ENCODE data around the gene CDC73. TPM values are rescaled to one million over a fixed set of nuclear protein-coding genes. Genes with fewer than 3 reads are reported as not detected.
A peak's percentile ranks its signal among the peaks of the same experiment; 100 is the strongest.

CDC73 gene
- total RNA-seq, 1 experiment from 2014 or later: 62.5 TPM

DNA sequence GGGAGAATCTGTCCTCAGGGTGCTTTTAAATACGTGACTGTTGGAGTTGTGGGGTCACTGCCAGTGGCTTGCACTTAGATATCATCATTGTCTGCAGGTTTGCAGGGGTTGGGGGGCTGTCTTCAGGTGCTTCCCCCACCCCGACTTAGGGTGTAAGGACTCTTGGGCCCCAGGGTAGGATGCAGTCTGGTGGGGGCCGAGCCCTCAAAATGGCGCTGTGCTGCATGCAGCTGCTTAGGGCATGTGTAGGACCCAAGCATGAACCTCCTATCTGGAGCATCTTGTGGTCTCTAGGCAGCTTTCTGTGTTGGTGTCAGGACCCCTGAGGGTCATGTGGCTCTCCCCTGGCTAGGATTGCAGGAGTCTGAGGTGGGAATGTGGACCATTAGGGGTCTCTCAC lies 120.2 kb downstream of the CDC73 start:
- no peak overlapping the region for H3K18ac ChIP-seq (ENCODE audit: insufficient read length, low read depth, low read length)
- no peaks in the 10 kb centered on the region for H4K20me1 ChIP-seq (ENCODE audit: control insufficient read depth, insufficient read depth, insufficient read length)
- H3K79me1 ChIP-seq (ENCODE audit: insufficient read depth, low read depth, low read length, poor library complexity, severe bottlenecking): no peaks in the 10 kb centered on the region
- H3K27ac ChIP-seq (ENCODE audit: insufficient read length, low read depth, low read length): no peak overlapping the region
- H3K79me2 ChIP-seq (ENCODE audit: insufficient read depth, low read length): no peaks in the 10 kb centered on the region
- H2BK20ac ChIP-seq (ENCODE audit: low read depth, low read length, poor library complexity, severe bottlenecking): no peak overlapping the region
- H3K23ac ChIP-seq (ENCODE audit: insufficient read length, low read depth, low read length): no peak overlapping the region
- no peaks in the 10 kb centered on the region for H3K23me2 ChIP-seq (ENCODE audit: insufficient read length, low read depth, low read length, poor library complexity, severe bottlenecking)
- H4K5ac ChIP-seq (ENCODE audit: insufficient read length, low read depth, low read length): no peak overlapping the region
- H3K56ac ChIP-seq (ENCODE audit: insufficient read length, low read depth, low read length): no peak overlapping the region
- no peaks in the 10 kb centered on the region for H3K4me1 ChIP-seq (ENCODE audit: insufficient read depth, low read length)
- no peak overlapping the region for H3K9ac ChIP-seq (ENCODE audit: extremely low read depth, insufficient read length, low read length)
- no peak for DNase-seq
- H2BK120ac ChIP-seq (ENCODE audit: low read depth, low read length, poor library complexity, severe bottlenecking): no peak overlapping the region
- H3K4ac ChIP-seq (ENCODE audit: low read depth, low read length): no peak overlapping the region
- TF ChIP-seq, protein P1, sequence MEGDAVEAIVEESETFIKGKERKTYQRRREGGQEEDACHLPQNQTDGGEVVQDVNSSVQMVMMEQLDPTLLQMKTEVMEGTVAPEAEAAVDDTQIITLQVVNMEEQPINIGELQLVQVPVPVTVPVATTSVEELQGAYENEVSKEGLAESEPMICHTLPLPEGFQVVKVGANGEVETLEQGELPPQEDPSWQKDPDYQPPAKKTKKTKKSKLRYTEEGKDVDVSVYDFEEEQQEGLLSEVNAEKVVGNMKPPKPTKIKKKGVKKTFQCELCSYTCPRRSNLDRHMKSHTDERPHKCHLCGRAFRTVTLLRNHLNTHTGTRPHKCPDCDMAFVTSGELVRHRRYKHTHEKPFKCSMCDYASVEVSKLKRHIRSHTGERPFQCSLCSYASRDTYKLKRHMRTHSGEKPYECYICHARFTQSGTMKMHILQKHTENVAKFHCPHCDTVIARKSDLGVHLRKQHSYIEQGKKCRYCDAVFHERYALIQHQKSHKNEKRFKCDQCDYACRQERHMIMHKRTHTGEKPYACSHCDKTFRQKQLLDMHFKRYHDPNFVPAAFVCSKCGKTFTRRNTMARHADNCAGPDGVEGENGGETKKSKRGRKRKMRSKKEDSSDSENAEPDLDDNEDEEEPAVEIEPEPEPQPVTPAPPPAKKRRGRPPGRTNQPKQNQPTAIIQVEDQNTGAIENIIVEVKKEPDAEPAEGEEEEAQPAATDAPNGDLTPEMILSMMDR (conservative IDR thresholded peaks at IDR 0.05): no peak
- no peak overlapping the region for H2BK15ac ChIP-seq (ENCODE audit: low read depth, low read length)
- no CpG with 5 or more reads among the region's 4 CpGs for WGBS (ENCODE audit: extremely low coverage, insufficient read length, low lambda C conversion rate)
- H3K4me2 ChIP-seq (ENCODE audit: insufficient read depth, insufficient read length, low read length): no peak overlapping the region
- H4K8ac ChIP-seq (replicated peaks; ENCODE audit: insufficient read length, low read depth, low read length): no peak overlapping the region
- peak overlapping the region in 1 of 3 experiments; percentile 65; a peak in 2 of 7 replicates for H3K27ac Mint-ChIP-seq
- H3K14ac ChIP-seq (ENCODE audit: insufficient read depth, low read length): no peak overlapping the region
- H3K4me1 Mint-ChIP-seq: no peaks in the 10 kb centered on the region
- H3K9me3 Mint-ChIP-seq: peaks cover 0 to 3% of the 10 kb centered on the region in 2 experiments; a peak in 2 of 5 replicates
- H3K9me3 ChIP-seq (ENCODE audit: control insufficient read depth, low read depth, low read length): no peaks in the 10 kb centered on the region
- no peak overlapping the region for H4K91ac ChIP-seq (ENCODE audit: insufficient read length, low read depth, low read length)
- no peak overlapping the region for H3T11ph ChIP-seq (ENCODE audit: low read length)
- peaks cover 19 to 33% (median 22%) of the 10 kb centered on the region in 3 experiments for H3K36me3 Mint-ChIP-seq (ENCODE audit: insufficient read depth in 1 of 3, low read depth in 3 of 3)
- H3K27me3 ChIP-seq (ENCODE audit: insufficient read depth, low read length): no peaks in the 10 kb centered on the region
- no peak overlapping the region for H2BK12ac ChIP-seq (ENCODE audit: insufficient read length, low read depth, low read length)
- no peaks in the 10 kb centered on the region for H3K27me3 Mint-ChIP-seq (ENCODE audit: low read depth)
- no peak overlapping the region for H3K4me3 Mint-ChIP-seq
- no peak overlapping the region for H2AFZ ChIP-seq (ENCODE audit: low read length)
- no peak overlapping the region for H2AK5ac ChIP-seq (ENCODE audit: insufficient read length, low read length)
- no peak overlapping the region for H2BK5ac ChIP-seq (ENCODE audit: insufficient read length, low read length)

All from H9 (cell line).